GM19455 (cell line): ENCODE data around the gene NCAPD2.
"Not testable (repeated sequence)": the region's sequence is repeated elsewhere in the genome, so short reads cannot be mapped to it uniquely, and the experiment has no call there.

Experiments used
- ATAC-seq: cut with Tn5 transposase; IDR thresholded peaks from one replicate; pipeline ENCODE4 v1.9.1; 2021; ENCODE audit not compliant: unreplicated experiment

NCAPD2 gene

GRCh38 chr12:6546016-6546415 lies 52.1 kb downstream of the NCAPD2 start:
- no peak for ATAC-seq

DNA sequence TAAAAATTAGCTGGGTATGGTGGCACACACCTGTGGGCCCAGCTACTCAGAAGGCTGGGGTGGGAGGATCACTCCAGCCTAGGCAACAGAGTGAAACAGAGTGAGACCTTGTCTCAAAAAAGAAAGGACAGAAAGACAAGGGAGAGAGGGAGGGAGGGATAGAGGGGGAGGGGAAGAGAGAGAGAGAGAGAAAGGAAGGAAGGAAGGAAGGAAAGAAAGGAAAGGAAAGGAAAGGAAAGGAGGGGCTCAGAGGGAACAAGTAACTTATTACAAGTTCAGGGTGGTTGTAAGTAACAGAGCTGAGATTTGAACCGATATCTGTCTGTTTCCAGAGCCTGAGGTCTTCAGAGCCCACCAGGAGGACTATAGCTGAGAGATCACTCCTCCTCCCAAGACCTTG lies 53.7 kb downstream of the NCAPD2 start:
- no peak for ATAC-seq

- no peak for ATAC-seq
Measured at GRCh38 chr12:6547987-6548386, 54.1 kb downstream of the NCAPD2 start.

DNA sequence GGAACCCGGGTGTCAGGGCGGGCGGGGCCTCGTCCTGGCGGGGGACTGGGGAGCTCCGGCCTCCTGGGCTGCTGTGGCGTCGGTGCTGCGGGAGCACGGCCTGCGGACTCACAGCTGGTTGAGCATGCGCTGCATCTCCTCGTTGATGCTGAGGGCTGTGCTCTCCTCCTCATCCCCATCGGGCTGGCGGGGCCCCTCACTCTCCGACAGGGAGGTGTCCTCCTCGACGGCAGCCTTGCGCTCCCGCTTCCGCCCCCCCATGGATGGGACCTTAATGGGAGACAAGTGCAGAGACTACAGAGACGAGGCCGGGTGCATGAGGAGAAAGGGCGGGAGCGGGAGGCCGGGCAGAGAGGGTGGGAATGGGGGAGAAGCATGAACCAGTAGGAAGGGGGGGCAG lies 54.7 kb downstream of the NCAPD2 start:
- no peak for ATAC-seq

DNA sequence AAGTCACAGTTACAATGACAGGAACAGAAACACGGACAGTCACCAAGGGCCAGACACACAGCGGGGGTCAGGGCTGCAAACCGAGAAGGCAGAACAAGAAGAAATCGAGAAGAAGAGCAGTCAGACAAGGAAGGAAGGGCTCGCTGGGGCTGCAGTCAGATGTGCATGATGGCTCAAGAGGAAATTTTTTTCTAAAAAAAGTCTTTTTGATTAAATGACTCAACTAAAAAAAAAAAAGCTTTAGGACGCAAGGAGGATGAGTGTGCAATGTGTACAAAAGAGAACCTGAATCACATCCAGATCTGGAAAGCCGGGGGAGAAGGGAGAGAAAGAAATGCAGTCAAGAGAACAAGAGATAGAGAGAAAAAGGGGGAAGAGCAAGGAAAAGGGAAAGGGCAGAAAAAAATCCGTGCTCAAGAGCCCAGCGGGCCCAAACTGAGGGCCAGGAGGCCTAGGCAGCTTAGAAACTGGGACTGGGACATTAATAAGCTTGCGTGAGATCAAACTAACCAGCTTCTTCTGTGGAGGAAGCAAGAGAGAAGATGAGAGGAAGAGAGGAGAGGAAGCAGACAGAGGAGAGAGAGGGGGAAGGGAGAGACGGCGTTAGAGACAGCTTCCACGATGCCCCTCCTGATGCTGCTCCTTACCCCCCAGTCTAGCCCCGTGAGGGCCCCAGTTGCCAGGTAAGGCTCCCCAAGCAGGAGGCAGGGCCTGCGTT lies 55.2 kb downstream of the NCAPD2 start:
- ATAC-seq, result no peak

- ATAC-seq, result no peak
Measured at GRCh38 chr12:6549684-6550151, 55.8 kb downstream of the NCAPD2 start.

- ATAC-seq, result no peak
Measured at GRCh38 chr12:6550294-6551062, 56.6 kb downstream of the NCAPD2 start.

DNA sequence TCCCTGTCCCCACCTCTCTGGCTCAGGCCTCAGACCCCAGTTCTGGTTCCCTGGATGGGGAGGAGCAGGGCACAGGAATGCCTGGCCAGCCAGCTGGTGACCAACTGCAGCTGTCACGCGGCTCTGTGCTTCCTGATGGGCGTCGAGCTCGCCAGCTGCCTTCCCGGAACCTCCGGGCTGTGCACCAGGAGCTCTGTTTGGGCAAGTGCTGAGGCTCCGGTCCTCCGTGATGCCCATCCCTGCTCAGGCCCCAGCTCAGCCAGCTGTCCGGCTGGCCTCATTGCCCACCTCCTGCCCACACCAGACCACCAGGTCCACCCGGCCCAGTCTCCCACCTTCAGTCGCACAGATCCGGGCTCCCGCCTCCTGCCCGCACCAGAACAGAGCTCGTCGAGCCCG lies 57.2 kb downstream of the NCAPD2 start:
- ATAC-seq, result no peak

GRCh38 chr12:6551496-6552139 lies 57.7 kb downstream of the NCAPD2 start:
- no peak for ATAC-seq

DNA sequence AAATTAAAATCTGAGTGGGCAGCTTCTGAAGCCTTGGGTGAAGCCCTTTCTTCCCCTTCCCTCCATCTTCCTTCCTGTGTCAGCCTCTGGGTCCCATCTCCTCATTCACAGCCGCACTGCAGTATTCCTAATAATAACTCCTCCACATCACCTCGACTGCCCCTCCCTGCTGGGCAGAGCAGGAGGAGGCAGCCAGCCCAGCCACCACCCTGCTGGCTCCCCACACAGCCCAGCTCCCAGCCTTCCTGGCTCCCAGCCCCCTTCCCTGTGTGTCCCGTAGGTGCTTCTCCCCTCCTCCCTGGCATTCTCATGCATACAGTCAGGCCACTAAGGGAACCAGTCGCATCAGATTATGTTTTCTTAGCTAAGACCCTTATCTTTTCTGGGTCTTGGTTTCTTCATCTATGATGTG lies 58.2 kb downstream of the NCAPD2 start:
- ATAC-seq, result no peak

DNA sequence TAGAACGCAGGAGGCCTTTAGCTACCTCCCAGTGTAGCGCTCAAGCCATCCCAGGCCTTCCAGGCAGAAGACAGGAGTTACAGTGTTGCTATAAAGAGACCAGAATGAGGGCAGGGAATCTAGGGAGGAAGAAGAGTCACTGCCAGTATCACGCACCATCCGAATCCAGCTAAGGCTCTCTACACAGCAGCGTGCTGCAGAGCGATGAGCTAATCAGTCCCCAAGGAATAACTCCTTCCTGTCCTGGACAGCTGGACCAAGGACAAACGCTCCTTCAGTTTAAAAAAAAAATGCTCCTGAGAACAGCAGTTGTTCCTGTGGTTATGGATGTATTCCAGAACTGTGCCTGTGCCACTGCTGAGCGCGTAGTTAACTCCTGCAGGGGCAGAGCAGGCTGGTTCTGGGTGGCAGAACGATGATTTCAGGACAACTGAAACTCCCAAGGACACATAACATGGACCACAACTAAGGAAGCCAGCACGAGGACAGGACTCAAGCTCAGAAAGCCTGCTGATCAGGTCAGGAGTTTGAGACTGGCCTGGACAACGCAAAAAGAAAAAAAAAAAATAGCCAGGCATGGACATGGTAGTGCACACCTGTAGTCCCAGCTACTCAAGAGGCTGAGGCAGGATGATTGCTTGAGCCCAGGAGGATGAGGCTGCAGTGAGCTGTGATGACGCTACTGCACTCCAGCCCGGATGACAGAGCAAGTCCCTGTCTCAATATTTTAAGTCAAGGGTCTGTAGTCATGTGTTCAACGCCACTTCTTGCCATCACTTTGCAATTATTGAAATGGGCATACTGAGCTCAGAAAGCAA lies 59.4 kb downstream of the NCAPD2 start:
- ATAC-seq, result no peak

GRCh38 chr12:6554168-6555017 lies 60.5 kb downstream of the NCAPD2 start:
- ATAC-seq, result peak; percentile 48

GRCh38 chr12:6555018-6555691 lies 61.3 kb downstream of the NCAPD2 start:
- ATAC-seq, result peak; percentile 21

- ATAC-seq, result not testable (repeated sequence)
Measured at GRCh38 chr12:6556496-6556817, 62.6 kb downstream of the NCAPD2 start.

- ATAC-seq, result no peak
Measured at GRCh38 chr12:6556857-6557256, 63.0 kb downstream of the NCAPD2 start.

DNA sequence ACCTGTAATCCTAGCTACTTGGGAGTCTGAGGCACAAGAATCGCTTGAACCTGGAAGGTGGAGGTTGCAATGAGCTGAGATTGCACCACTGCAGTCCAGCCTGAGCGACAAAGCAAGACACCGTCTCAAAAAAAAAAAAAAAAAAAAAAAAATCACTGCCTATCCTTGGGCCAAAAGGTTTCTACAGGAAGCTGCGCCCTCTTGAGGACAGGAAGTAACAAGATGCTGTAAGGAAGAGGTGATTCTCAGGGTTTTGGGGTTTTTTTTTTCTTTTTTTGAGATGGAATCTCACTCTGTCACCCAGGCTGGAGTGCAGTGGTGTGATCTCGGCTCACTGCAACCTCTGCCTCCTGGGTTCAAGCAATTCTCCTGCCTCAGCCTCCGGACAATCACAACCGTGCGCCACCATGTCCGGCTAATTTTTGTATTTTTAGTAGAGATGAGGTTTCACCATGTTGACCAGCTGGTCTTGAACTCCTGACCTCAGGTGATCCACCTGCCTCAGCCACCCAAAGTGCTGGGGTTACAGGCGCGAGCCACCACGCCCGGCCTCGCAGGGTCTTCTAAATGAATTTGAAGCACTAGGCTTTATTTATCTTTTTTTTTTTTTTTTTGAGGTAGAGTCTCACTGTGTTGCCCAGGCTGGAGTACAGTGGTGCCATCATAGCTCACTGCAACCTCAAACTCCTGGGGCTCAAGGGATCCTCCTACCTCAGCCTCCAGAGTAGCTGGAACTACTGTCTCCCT lies 64.3 kb downstream of the NCAPD2 start:
- ATAC-seq, result not testable (repeated sequence)

DNA sequence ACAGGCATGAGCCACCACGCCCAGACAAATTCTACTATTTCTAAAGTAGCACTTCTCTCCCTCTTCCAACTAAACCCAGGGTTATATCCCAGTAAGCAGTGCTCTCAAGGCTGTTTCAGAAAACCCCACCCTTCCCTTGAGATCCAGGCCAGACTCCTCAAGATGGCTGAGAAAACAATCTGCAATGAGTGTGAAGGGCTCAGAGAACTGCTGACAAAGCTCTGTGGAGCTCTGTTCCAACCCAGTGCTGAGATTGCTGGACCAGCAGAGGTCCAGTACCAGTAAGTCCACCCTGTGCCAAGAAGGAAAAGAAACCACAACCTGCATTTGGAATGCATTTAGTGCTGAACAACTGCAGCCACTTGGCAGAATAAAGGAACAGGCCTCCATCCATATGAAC lies 65.6 kb downstream of the NCAPD2 start:
- no peak for ATAC-seq

DNA sequence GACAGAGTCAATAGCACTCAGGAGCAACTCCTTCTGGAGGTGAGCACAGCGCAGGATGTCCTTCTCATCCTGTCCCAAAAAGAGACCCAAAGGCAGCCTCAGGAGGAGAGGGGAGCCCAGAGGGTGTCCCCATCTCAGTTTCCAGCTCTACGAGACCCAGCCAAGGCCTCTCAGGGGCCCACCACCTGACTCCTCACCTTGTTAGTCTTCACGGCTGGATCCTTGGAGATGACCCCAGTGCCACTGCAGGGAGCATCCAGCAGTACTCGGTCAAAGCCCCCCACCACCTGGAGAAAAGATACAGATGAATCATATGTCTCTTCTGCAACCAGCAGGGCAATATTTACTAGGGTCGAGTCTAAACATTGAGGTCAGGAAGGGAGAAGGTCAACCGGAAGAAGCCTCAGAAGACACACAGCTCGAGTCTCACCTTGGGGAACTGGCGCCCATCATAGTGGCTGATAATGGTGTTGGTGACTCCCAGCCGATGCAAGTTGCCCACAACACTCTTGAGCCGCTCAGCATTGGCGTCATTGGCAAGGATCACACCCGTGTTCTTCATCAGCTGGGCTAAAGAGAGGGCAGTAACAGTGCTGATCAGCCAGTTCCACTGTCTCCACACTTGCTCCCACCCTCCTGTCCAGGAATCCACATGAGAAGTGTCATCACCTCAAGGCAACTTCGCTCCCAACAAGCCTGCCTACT lies 66.8 kb downstream of the NCAPD2 start:
- no peak for ATAC-seq
